Medulla oblongata (tissue), 1 donor: ENCODE results near the gene SIGLEC15.
"Not testable (repeated sequence)": the region's sequence is repeated elsewhere in the genome, so short reads cannot be mapped to it uniquely, and the experiment has no call there.

Source experiments
- DNase-seq: peaks from one replicate; pipeline ENCODE4 v3.0.0-alpha.2; 2015; ENCODE audit errors: extremely low spot score

The SIGLEC15 gene

GRCh38 chr18:45844938-45845337 is 19.5 kb downstream of the SIGLEC15 start:
- no peak for DNase-seq

- DNase-seq: no peak
Observed at GRCh38 chr18:45845410-45845809, 19.9 kb downstream of the SIGLEC15 start.

- no peak for DNase-seq
Observed at GRCh38 chr18:45847119-45847518, 21.6 kb downstream of the SIGLEC15 start.

GRCh38 chr18:45848643-45849042 is 23.2 kb downstream of the SIGLEC15 start:
- not testable (repeated sequence) for DNase-seq

- DNase-seq: no peak
Observed at GRCh38 chr18:45849529-45849928, 24.1 kb downstream of the SIGLEC15 start.

- no peak for DNase-seq
Observed at GRCh38 chr18:45850021-45850420, 24.5 kb downstream of the SIGLEC15 start.

GRCh38 chr18:45851161-45851925 is 25.9 kb downstream of the SIGLEC15 start:
- no peak for DNase-seq

GRCh38 chr18:45852631-45853030 is 27.2 kb downstream of the SIGLEC15 start:
- DNase-seq: no peak

GRCh38 chr18:45854036-45854586 is 28.6 kb downstream of the SIGLEC15 start:
- no peak for DNase-seq

GRCh38 chr18:45856531-45856930 is 31.1 kb downstream of the SIGLEC15 start:
- DNase-seq: no peak

- DNase-seq: no peak
Observed at GRCh38 chr18:45859334-45859733, 33.9 kb downstream of the SIGLEC15 start.

- no peak for DNase-seq
Observed at GRCh38 chr18:45860492-45860891, 35.0 kb downstream of the SIGLEC15 start.

- DNase-seq: no peak
Observed at GRCh38 chr18:45860971-45861370, 35.5 kb downstream of the SIGLEC15 start.

- no peak for DNase-seq
Observed at GRCh38 chr18:45861926-45862325, 36.5 kb downstream of the SIGLEC15 start.

- DNase-seq: no peak
Observed at GRCh38 chr18:45863469-45863868, 38.0 kb downstream of the SIGLEC15 start.

GRCh38 chr18:45864081-45864480 is 38.6 kb downstream of the SIGLEC15 start:
- DNase-seq: no peak

- no peak for DNase-seq
Observed at GRCh38 chr18:45865466-45865865, 40.0 kb downstream of the SIGLEC15 start.

- DNase-seq: no peak
Observed at GRCh38 chr18:45870419-45870818, 44.9 kb downstream of the SIGLEC15 start.

- no peak for DNase-seq
Observed at GRCh38 chr18:45871431-45872084, 46.1 kb downstream of the SIGLEC15 start.

- DNase-seq: no peak
Observed at GRCh38 chr18:45874491-45875184, 49.2 kb downstream of the SIGLEC15 start.

GRCh38 chr18:45876161-45876560 is 50.7 kb downstream of the SIGLEC15 start:
- DNase-seq: peak; percentile 27

GRCh38 chr18:45877403-45877802 is 51.9 kb downstream of the SIGLEC15 start:
- DNase-seq: no peak
